Measurements from ENCODE around the gene XRCC1.
"Not testable (repeated sequence)": the region's sequence is repeated elsewhere in the genome, so short reads cannot be mapped to it uniquely, and the experiment has no call there.

Gene XRCC1

GRCh38 chr19:43599635-43600295 is 24.4 kb upstream of the XRCC1 start:
- DNase-seq (ENCODE audit: low spot score) = no peak

- DNase-seq (ENCODE audit: low spot score) = no peak
Measured at GRCh38 chr19:43598445-43599240, 23.3 kb upstream of the XRCC1 start.

- DNase-seq (ENCODE audit: low spot score) = no peak
Measured at GRCh38 chr19:43597876-43598275, 22.5 kb upstream of the XRCC1 start.

- DNase-seq (ENCODE audit: low spot score) = no peak
Measured at GRCh38 chr19:43596842-43597461, 21.6 kb upstream of the XRCC1 start.

DNA sequence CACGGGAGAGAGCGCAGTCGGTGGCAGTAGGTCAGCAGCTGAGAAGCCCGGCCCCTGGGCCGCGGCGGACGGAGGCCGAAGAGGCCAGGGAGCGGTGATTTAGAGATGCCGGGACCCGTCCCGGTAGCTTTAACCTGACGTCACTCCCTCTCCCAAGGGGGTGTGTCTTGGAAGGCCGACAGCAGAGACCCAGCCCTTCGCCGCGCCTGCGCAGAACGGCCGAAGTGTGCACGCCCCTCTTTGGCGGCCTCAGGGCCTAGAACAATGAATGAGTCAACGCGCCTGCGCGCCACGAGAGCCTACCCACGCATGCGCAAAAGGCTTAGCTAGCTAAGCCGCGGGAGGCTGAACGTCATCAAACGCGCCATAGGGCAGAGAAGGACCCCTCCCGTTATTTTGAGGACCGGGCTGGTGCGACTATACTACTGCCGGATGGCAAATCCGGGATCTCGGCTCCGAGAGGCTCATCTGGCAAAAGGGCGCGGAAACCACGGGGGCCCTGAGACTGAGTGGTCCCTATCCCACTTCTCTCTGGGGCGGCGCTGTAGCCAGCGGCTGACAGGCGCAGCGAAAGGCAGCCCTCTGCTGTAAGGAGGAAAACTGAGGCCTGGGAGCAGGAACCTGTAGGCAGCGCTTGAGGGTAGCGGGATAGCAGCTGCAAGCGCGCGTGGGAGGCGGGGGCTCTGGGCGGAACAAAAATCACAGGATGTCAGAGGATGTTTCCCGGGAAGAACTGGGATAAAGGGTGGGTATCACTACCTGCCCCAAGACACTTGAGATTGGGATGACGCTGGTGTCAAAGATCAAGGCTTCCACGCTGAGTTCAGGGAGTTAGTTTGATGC is 20.9 kb upstream of the XRCC1 start, which contains the start of the genes IRGQ and ZNF576:
TSS of gene IRGQ (minus strand) at position 136 of the 843 bp plus-strand sequence. CDS start 796 bp downstream, outside the sequence.
TSS of gene ZNF576 (plus strand) at position 597 of the 843 bp plus-strand sequence. CDS start 514 bp downstream, outside the sequence.
- DNase-seq (ENCODE audit: low spot score) = peak; percentile 99

- DNase-seq (ENCODE audit: low spot score) = no peak
Measured at GRCh38 chr19:43595605-43595998, 20.3 kb upstream of the XRCC1 start.

GRCh38 chr19:43594710-43595604 is 19.6 kb upstream of the XRCC1 start:
- DNase-seq (ENCODE audit: low spot score) = peak; percentile 77

- DNase-seq (ENCODE audit: low spot score) = no peak
Measured at GRCh38 chr19:43594081-43594697, 18.9 kb upstream of the XRCC1 start.

GRCh38 chr19:43592800-43593350 is 17.5 kb upstream of the XRCC1 start:
- DNase-seq (ENCODE audit: low spot score) = no peak

- no peak for DNase-seq (ENCODE audit: low spot score)
Measured at GRCh38 chr19:43591904-43592772, 16.8 kb upstream of the XRCC1 start.

GRCh38 chr19:43589678-43590077 is 14.4 kb upstream of the XRCC1 start:
- DNase-seq (ENCODE audit: low spot score) = no peak

GRCh38 chr19:43589277-43589676 is 13.9 kb upstream of the XRCC1 start:
- DNase-seq (ENCODE audit: low spot score) = no peak

DNA sequence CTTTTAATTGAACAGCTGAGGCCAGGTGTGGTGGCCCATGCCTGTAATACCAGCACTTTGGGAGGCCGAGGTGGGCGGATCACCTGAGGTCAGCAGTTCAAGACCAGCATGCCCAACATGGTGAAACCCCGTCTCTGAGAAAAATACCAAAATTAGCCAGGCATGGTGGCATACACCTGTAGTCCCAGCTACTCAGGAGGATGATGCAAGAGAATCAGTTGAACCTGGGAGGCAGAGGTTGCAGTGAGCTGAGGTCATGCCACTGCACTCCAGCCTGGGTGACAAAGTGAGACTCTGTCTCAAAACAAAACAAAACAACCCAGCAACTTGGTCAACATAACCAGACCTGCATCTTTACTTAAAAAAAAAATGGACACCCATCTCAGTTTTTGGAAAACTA is 11.7 kb upstream of the XRCC1 start:
- DNase-seq (ENCODE audit: low spot score) = not testable (repeated sequence)

DNA sequence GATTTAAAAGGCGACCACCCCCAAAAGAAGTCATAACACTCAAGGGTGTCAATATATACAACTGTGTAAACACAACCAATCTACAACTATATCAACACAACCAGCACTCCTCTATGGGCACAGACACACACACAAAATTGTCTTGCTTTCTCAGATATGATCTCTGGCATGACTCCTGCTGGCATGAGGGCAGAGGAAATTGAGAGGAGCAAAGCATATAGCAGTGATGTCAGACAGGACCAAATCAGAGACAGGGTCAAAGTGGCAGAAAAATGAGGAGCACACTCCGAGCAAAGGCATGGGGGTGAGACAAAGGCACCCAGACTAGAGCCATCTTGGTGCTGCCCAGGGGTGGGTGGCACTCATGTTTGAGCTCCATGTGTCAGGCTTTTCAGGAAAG is 11.0 kb upstream of the XRCC1 start:
- no peak for DNase-seq (ENCODE audit: low spot score)

DNA sequence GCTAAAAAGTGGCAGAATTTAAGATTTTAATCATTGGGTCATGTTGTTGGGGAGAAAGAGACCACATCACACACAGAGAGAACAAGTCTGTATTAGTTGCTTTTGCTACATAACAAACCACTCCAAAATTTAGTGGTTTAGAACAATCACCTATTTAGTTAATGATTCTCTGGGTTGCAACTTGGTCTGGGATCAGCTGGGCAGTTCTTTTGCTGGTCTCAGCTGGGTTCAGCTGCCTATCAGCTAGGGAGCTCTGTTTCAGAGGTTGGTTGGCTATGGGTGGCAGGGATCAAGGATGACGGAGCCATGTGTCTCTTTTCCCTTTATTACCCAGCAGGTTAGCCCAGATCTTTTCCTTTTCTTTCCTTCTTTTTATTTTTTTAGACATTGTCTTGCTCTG is 9.2 kb upstream of the XRCC1 start:
- DNase-seq (ENCODE audit: low spot score) = no peak

DNA sequence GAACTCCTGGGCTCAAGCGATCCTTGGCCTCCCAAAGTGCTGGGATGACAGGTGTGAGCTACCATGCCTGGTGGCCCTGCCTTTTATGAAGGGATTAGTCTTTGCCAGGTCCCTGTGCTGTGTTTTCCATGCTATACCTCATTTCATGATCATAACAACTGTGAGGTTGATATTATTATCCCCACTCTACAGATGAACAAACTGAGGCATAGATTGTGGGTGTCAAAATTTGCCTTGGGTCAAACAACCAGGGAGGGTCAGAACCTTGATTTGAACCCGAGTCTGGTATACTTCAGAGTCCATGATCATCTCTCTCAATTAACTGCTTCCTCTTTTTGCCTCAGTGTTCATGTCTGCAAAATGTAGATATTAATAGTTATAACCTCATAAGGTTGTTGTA is 7.2 kb upstream of the XRCC1 start:
- DNase-seq (ENCODE audit: low spot score) = no peak

- DNase-seq (ENCODE audit: low spot score) = no peak
Measured at GRCh38 chr19:43581467-43581866, 6.1 kb upstream of the XRCC1 start.

DNA sequence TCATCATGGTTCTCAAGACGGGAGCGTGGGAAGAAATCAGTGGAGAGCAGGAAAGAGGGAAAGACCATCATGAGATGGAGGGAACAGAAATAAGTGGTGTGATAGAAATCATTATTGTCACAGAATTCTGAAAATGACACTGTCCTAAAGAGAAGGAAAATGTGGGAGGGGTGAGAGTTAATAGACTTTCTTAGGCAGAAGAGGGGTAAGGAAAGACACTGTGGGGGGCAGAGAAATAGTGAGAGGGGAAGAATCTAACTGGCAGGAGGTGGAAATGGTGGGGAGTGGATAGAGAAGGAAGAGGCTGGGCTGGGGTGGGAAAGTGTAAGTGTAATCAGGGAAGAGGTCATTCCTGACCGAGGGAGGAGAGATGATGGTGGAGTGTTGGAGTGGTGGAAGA is 3.5 kb upstream of the XRCC1 start:
- no peak for DNase-seq (ENCODE audit: low spot score)

Measured in SW480 (cell line).